Hepatocyte (in vitro differentiated cells): ENCODE results near the gene MEIS1.

Source experiments
- EZH2 ChIP-seq: fragments of 200-600 bp; sonication (generic); IDR thresholded peaks from 2 replicates; pipeline ENCODE4 v1.6.1; 2016; ENCODE audit warnings: antibody characterized with exemption, mild to moderate bottlenecking, borderline replicate concordance
- TF ChIP-seq, protein P1 (sequence below): fragments of 200-600 bp; sonication (generic); IDR thresholded peaks from 2 replicates; pipeline ENCODE4 v1.5.1; 2016; ENCODE audit warnings: antibody characterized with exemption, mild to moderate bottlenecking; ENCODE audit not compliant: poor library complexity

GRCh38 chr2:66604326-66604725 lies 169.4 kb downstream of the MEIS1 start:
- TF ChIP-seq, protein P1, sequence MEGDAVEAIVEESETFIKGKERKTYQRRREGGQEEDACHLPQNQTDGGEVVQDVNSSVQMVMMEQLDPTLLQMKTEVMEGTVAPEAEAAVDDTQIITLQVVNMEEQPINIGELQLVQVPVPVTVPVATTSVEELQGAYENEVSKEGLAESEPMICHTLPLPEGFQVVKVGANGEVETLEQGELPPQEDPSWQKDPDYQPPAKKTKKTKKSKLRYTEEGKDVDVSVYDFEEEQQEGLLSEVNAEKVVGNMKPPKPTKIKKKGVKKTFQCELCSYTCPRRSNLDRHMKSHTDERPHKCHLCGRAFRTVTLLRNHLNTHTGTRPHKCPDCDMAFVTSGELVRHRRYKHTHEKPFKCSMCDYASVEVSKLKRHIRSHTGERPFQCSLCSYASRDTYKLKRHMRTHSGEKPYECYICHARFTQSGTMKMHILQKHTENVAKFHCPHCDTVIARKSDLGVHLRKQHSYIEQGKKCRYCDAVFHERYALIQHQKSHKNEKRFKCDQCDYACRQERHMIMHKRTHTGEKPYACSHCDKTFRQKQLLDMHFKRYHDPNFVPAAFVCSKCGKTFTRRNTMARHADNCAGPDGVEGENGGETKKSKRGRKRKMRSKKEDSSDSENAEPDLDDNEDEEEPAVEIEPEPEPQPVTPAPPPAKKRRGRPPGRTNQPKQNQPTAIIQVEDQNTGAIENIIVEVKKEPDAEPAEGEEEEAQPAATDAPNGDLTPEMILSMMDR, result no peak
- no peak for TF ChIP-seq EZH2
